ENCODE results near the gene HIC2.
"Not testable (repeated sequence)": the region's sequence is repeated elsewhere in the genome, so short reads cannot be mapped to it uniquely, and the experiment has no call there.

HIC2 gene, protein sequence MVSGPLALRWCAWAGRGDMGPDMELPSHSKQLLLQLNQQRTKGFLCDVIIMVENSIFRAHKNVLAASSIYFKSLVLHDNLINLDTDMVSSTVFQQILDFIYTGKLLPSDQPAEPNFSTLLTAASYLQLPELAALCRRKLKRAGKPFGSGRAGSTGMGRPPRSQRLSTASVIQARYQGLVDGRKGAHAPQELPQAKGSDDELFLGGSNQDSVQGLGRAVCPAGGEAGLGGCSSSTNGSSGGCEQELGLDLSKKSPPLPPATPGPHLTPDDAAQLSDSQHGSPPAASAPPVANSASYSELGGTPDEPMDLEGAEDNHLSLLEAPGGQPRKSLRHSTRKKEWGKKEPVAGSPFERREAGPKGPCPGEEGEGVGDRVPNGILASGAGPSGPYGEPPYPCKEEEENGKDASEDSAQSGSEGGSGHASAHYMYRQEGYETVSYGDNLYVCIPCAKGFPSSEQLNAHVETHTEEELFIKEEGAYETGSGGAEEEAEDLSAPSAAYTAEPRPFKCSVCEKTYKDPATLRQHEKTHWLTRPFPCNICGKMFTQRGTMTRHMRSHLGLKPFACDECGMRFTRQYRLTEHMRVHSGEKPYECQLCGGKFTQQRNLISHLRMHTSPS

DNA sequence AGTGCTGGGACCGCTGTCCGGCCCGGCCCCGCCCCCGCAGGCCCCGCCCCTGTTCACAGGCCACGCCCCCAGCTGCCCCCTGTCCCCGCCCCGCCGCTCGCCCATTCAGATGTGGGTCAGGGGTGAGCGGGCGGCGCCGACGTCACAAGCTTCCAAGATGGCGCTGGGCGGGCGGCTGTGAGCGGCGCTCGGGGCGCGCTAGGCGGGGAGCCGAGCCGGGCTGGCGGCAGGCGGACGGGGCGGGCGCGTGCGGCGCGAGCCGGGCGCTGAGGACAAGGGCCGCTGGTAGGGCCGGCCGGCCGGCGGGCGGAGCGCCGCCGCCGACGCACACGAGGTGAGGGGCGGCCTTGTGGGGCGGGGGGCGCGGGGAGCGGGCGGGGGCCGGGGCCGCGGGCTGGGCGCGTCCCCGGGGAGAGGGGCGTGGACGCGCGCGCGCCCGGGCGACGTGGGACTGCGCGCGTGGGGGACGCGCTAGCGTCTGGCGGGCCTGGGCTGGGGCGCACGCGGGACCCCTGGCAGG, at the start of gene HIC2:
TSS of gene HIC2 (plus strand) at position 145 of the 520 bp plus-strand sequence. CDS start 25,461 bp downstream, outside the sequence.
- DNase-seq: not testable (repeated sequence)

DNA sequence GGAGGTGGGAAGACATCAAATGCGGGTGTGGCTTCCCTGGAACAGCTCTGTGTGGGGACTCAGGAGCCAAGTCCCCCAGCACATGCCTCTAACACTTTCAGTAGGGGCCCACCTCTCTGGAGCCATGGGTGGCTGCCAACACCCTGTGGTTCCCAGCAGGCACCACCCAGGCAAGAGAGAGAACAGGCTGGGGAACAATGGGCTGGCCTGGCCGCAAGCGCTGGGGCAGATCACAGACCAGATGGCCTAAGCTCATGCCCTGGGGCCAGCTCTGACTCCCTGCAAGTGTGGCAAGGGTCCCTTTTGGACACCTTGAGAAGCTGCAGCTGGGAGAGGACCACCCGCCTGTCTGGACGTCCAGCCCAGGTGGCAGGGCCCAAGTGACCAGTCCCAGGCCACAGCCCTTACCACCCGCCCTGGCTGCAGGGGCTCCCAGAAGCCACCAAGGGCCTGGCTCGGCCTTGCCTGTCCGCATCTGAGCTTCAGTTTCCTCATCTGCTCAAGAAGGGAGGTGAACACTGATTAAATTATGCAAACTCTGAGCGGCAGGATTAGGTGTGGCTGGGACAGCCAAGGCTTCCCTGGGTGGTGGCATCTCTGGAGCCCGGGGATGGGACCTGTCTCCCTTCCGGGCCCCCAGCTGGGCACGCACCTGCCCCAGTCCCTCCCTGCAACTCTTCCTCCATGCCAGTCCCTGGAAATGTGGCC, 48.4 kb upstream of the HIC2 start:
- DNase-seq: not testable (repeated sequence)

DNA sequence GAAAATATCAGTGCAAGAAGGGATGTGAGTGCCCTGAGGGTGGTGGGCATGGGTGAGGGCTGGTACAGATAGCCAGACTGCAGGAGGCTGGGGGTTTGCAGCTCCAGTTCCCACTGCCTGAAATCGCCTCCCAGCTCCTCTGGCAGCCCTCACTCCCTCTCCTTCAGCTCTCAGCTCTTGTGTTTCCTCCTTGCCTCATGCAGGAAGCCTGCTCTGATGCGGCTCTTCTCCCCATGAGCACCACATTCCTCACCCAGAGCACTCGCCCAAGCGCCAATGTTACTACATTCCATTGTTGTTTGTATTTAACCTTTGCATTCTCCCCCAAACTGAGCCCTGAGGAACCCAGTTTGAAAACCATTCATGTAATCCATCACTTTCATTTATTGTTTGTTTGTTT, 41.3 kb upstream of the HIC2 start:
- DNase-seq: not testable (repeated sequence)

- not testable (repeated sequence) for DNase-seq
These were observed 33.3 kb upstream of the HIC2 start, which contains the start of gene RIMBP3B for GRCh38 chr22:21383701-21384467. Gene RIMBP3B, plus strand, starts transcription at chr22:21383751. Its CDS starts 108 bp downstream, at chr22:21383859.

DNA sequence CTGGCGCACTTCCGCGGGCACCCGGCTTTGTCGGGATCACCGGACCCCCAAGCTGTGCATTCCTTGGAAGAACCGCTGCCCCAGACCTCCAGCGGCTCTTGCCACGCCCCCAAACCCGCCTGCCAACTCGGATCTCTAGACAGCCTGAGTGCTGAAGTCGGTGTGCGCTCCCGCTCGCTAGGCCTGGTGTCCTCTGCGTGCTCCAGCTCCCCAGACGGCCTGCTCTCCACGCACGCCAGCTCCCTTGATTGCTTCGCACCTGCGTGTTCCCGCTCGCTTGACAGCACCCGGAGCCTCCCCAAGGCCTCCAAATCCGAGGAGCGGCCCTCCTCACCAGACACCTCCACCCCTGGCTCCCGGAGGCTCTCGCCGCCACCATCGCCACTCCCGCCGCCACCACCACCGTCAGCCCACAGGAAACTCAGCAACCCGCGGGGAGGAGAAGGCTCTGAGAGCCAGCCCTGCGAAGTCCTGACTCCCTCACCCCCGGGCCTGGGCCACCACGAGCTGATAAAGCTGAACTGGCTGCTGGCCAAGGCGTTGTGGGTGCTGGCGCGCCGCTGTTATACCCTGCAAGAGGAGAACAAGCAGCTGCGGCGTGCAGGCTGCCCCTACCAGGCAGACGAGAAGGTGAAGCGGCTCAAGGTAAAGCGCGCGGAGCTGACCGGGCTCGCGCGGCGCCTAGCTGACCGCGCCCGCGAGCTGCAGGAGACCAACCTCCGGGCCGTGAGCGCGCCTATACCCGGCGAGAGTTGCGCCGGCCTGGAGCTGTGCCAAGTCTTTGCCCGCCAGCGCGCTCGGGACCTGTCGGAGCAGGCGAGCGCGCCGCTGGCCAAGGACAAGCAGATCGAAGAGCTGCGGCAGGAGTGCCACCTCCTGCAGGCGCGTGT, 32.5 kb upstream of the HIC2 start:
- not testable (repeated sequence) for DNase-seq

DNA sequence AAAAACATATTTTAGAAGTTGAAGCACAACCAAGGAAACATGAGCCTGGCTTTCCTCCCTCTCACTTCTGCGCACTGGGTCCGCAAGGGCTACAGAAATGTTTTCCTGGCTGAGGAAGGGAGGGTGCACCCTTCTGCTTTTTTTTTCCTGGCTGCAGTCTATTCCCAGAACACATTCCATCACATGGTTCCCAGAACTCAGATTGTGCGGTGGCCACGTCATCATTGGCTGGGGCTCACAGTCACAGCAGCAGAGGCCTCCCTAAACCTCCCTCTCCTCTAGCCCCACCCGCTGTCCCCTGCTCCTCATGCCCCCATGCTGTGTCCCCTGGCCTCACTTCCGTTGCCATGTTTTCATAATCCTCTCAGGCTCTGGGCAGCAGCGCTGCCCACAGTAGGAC, 27.7 kb upstream of the HIC2 start:
- not testable (repeated sequence) for DNase-seq

DNA sequence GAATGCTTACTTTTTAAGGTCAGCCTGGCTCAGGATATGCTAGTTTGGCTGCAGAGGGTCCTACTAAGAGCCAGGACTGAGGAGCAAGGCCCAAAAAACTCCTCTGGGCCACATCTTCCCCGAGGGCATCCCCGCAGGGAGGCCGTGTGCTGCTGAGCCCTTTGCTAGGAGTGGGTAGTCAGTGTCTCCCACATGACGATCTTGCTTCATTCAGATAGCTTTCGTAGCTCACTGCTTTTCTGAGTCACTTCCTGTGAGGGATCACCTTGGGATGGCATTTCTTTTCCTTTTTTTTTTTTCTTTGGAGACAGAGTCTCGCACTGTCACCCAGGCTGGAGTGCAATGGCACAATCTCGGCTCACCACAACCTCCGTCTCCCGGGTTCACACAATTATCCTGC, 27.2 kb upstream of the HIC2 start:
- DNase-seq: not testable (repeated sequence)

GRCh38 chr22:21394613-21395012, 22.6 kb upstream of the HIC2 start:
- DNase-seq: not testable (repeated sequence)

GRCh38 chr22:21401197-21401969, 15.8 kb upstream of the HIC2 start:
- not testable (repeated sequence) for DNase-seq

- not testable (repeated sequence) for DNase-seq
These were observed 14.3 kb upstream of the HIC2 start for GRCh38 chr22:21402763-21403314.

DNA sequence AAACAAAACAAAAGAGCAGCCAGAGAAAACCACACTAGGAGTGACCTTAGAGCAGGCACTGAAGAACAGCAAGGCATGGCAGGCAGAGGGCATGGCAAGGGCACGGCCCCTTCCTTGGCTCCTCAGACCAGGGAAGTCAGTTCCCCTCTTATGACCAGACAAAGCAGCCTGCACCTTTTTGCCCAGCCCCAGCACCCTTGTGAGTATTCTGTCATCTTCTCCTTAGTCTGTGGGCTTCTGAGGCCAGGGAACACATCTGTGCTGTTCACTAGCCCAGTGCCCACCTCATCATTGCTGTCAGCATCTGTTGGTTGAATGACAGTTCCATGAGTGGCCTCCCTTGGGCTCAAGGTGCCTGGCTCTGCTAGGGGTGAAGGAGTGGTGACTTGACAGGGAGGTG, 10.0 kb upstream of the HIC2 start:
- DNase-seq: not testable (repeated sequence)

DNA sequence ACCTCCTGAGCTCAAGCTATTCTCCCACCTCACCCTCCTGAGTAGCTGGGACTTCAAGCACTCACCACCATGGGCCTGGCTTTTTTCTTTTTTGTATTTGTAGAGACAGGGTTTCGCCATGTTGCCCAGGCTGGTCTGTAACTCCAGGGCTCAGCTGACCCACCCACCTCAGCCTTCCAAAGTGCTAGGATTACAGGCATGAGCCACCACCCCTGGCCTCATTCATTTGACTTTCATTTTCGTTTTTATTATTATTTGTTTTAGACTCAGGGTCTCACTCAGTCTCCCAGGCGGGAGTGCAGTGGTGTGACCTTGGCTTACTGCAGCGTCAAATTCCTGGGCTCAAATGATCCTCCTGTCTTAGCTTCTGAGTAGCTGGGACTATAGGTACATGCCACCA, 9.4 kb upstream of the HIC2 start:
- DNase-seq: not testable (repeated sequence)

DNA sequence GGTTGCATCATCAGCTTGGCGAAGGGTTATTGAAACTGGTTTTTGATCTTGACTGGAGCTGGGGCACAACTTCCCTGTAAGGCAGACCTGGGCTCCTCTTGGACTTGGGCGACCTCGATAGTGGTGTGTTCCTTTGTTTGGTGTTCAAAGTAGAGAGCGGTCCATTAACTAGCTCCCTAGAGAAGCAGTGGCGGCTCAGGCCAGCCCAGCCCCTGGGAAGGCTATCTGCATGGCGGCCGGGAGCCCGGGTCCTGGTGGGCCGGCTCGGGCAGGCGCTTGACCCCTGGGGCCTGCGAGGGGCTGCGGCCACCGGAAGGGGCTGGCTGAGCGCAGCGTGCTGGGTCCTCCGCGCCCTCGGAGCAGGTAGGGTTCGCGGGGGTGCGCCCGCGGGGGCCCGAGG, 796 bp upstream of the HIC2 start:
- DNase-seq: not testable (repeated sequence)

- DNase-seq: not testable (repeated sequence)
These were observed 682 bp downstream of the HIC2 start for GRCh38 chr22:21417853-21418252.

- DNase-seq: not testable (repeated sequence)
These were observed 1.9 kb downstream of the HIC2 start for GRCh38 chr22:21418974-21419638.

DNA sequence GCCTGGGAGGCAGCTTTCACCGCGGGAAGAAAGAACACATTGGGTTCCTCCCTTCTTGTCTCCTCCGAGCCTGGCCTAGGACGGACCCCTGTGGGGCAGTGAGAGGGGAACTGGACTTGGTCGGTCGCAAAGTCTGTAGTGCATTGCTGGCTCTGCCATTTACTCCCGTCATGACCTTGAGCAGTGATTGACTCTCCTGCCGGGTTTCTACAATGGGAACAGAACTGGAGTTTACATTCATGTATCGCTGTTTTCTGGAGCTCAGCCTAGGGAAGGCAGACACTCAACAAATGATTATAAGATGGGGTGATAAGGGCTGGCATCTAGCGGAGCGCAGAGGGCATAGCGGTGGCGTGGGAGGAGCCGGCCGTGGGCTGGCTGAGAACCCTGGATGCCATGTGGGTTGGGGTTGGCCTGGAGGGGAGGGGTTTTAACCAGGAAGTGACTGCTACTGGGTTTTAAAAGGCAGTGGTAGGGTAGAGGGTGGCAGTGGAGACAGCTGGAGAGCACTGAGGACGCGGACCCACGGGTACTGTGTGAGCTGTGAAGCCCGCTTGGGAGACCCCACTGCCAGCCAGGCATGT, 3.1 kb downstream of the HIC2 start:
- not testable (repeated sequence) for DNase-seq

DNA sequence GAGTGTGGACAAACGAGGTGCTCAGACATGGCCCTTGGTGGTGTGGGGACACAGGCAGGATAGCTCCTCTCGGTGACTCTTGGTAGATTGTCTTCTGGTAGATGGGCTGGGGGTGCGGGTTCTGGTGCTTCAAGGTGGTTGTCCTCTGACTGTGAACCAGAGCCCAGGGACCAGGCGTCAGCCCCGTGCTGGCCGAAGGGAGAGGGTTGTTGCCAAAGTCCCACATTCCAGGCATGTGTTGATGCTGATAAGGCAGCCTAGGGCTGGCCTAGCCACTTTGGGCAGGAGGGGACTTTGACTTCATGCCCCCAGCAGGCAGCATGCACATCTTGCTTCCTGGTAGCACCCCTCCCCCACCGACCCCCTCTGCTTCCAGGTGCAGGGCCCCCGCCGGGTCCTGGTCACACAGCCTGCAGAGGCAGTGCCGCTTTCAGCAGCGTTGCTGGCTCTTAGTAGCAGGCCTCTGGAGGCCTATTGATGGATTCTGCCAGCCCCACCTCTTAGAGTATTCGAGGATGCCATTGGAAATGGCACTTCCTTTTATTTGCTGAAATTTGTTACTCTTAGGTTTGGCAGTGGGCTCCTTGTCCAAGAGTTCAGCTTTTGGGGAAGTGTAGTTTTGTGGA, 7.0 kb downstream of the HIC2 start:
- not testable (repeated sequence) for DNase-seq

DNA sequence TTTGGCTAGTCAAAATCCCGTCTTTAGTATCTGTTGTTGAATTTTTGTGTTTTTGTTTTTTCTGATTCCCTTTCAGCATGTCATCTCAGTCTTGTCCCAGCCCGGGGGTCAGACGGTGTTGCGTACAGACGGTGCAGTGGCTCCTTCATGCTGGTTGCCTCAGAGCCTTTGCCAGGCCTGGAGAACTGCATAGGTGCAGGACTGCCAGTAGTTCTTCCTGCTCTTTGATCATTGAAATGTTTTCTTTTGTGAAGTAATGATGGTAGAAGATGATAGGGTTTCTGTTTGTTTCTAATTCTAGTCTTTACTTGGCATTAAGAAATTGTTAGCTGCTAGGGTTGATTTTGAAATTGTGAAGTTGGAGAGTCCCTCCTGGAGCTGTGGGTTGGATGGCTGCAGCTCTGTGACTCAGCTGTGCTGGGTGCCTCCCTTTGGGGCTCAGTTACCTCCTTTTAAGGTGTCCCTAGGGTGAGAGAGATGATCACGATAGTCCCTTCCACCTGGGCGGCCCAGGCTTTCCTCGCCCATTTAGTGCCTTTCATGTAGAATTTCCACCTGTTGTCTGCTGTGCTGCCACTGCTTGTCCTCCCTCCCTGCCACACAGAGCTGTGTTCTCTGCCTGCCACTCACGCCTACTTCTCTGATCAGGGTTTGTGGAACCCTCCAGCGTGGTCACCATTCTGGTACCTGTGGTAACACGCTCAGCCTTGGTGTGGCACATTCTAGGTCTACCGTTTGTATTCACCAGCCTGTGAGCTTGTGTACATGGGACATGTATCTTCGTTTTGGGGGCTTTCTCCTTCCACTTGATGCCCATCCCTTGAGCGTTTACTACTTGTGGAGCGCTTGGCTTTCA, 17.4 kb downstream of the HIC2 start:
- not testable (repeated sequence) for DNase-seq

All from NCI-H1048 (cell line).